GM18517 (cell line): Measurements from ENCODE around the gene STUM.

Experiments
- ATAC-seq: cut with Tn5 transposase; IDR thresholded peaks from one replicate; pipeline ENCODE4 v1.9.1; 2021; ENCODE audit warnings: mild to moderate bottlenecking, moderate library complexity; ENCODE audit not compliant: unreplicated experiment

The STUM gene

GRCh38 chr1:226619031-226619430 is 70.5 kb downstream of the STUM start:
- no peak for ATAC-seq

- ATAC-seq, result no peak
Observed at GRCh38 chr1:226622012-226622411, 73.4 kb downstream of the STUM start.

GRCh38 chr1:226624526-226624925 is 76.0 kb downstream of the STUM start:
- no peak for ATAC-seq

GRCh38 chr1:226625326-226625725 is 76.8 kb downstream of the STUM start:
- no peak for ATAC-seq

GRCh38 chr1:226625832-226626576 is 77.4 kb downstream of the STUM start:
- ATAC-seq, result peak; percentile 35

- peak; percentile 67 for ATAC-seq
Observed at GRCh38 chr1:226626577-226626956, 78.0 kb downstream of the STUM start.

- no peak for ATAC-seq
Observed at GRCh38 chr1:226627050-226627755, 78.6 kb downstream of the STUM start.

GRCh38 chr1:226627924-226628611 is 79.5 kb downstream of the STUM start:
- ATAC-seq, result no peak

GRCh38 chr1:226628612-226629155 is 80.1 kb downstream of the STUM start:
- no peak for ATAC-seq

GRCh38 chr1:226629210-226629895 is 80.8 kb downstream of the STUM start:
- no peak for ATAC-seq

- ATAC-seq, result no peak
Observed at GRCh38 chr1:226629896-226630550, 81.5 kb downstream of the STUM start.

GRCh38 chr1:226630592-226630991 is 82.0 kb downstream of the STUM start:
- no peak for ATAC-seq

- no peak for ATAC-seq
Observed at GRCh38 chr1:226631229-226632000, 82.9 kb downstream of the STUM start.

- no peak for ATAC-seq
Observed at GRCh38 chr1:226632169-226632879, 83.8 kb downstream of the STUM start.

GRCh38 chr1:226632922-226633351 is 84.4 kb downstream of the STUM start:
- ATAC-seq, result no peak

GRCh38 chr1:226633541-226634165 is 85.1 kb downstream of the STUM start:
- ATAC-seq, result peak; percentile 12

GRCh38 chr1:226634166-226634588 is 85.6 kb downstream of the STUM start:
- ATAC-seq, result peak; percentile 71

GRCh38 chr1:226634611-226635246 is 86.2 kb downstream of the STUM start:
- ATAC-seq, result no peak
